Sigmoid colon (tissue), 4 donors: ENCODE measurements around the gene RAET1G.
A peak's percentile ranks its signal among the peaks of the same experiment; 100 is the strongest.

Source experiments
- CTCF ChIP-seq, 4 experiments: fragments of 450-650 bp in 3 of 4; fragments of 200-600 bp in 1 of 4; IDR thresholded peaks; one replicate each; pipeline ENCODE4 v1.5.1; 2016 to 2019; ENCODE audit warnings: antibody characterized with exemption in 4 of 4, mild to moderate bottlenecking in 3 of 4, moderate library complexity in 2 of 4
- EP300 ChIP-seq, 4 donors: sonication (generic); formaldehyde crosslinking; IDR thresholded peaks; one replicate each; pipeline ENCODE4 v1.6.1; 2017; ENCODE audit warnings: antibody characterized with exemption in 4 of 4
- POLR2A ChIP-seq, 2 donors: fragments of 450-650 bp; IDR thresholded peaks; one replicate each; pipeline ENCODE4 v1.6.1; 2016; ENCODE audit warnings: antibody characterized with exemption in 2 of 2, mild to moderate bottlenecking in 2 of 2, moderate library complexity in 2 of 2
- POLR2AphosphoS5 ChIP-seq, 4 donors: sonication (generic); formaldehyde crosslinking; IDR thresholded peaks; one replicate each; pipeline ENCODE4 v1.6.1; 2017; ENCODE audit warnings: antibody characterized with exemption in 4 of 4

DNA sequence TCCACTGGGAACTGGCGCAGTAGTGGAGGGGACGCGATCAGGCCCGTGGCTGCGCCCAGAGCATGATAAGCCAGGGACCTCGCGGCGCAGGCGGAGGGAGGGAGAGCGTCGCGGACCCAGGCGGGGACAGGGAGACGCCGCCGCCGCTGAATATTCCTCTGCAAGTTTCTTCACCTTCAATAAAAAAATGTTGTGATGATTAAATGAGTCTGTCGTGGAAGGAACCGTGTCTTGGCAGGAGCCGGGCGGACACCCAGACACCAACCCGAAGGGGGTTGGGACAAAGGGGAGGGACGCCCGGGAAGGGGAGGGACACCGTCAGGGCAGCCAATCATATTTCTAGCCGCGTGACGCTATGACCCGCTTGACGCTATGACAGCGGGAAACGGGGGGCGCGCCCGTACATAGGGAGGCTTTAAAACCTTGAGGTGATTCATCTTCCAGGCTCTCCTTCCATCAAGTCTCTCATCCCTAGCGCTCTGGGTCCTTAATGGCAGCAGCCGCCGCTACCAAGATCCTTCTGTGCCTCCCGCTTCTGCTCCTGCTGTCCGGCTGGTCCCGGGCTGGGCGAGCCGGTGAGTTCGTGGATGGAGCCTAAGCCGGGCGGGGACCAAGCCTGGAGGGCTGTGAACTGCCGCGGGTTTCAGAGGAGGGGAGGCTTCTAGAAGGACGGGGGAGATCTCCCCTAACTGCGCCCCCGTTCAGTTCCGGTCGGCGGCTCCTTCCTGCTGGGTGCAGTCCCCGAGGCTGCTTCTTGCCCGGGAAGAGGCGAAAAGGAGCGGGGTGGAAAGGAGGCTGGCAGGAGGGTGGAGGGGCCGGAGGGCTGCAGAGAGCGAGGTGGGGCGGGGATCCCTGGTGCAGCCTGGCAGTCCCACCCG is 18.9 kb upstream of the RAET1G start, which contains the start of gene ULBP2:
- TF ChIP-seq CTCF (IDR thresholded peaks at IDR 0.05) (no peak), POLR2AphosphoS5 (IDR thresholded peaks at IDR 0.05) (peak in 1 of 4 donors; percentile 81), POLR2A (IDR thresholded peaks at IDR 0.05) (no peak), EP300 (IDR thresholded peaks at IDR 0.05) (no peak)
